Measurements from ENCODE around the gene ZNF576. TPM values are rescaled to one million over a fixed set of nuclear protein-coding genes. Genes with fewer than 3 reads are reported as not detected.

The ZNF576 gene
- total and polyA plus RNA-seq, 2 of the 13 experiments (the other 11 are each of a cell fraction or from before 2014, with no cell fraction given), result 7.2 to 9.6 TPM

DNA sequence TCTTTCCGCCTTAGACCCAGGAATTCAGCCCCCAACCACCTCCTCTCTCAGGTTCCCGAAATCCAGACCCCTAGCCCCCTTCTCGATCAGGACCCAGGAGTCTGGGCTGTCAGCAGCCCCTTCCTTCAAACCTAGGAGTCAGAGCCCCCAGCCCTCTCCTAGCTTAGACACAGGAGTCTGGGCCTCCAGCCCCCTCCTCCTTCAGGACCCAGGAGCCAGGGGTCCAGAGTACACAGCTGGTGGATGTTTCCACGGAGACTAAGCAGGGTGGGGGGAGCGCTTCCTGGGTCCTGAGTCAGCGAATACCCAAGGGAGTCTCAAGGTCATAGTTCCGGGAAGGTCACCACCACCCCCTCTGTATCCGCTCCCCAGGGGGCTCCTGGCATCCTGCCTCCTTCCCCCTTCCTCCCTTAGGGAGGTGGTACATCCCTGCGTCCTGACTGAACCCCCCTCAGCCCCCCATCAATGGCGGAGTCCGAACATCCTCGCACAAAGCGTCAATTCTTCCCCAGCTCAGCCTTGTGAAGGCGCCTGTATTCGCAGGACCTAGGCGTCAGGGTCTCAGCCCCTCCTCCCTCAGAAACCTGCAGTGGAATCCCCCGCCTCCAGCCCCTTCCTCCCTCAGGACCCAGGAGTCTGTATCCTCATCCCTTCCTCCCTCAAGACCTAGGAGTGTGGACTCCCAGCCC lies 38.6 kb downstream of the ZNF576 start (continued):
- TF ChIP-seq, protein P1, sequence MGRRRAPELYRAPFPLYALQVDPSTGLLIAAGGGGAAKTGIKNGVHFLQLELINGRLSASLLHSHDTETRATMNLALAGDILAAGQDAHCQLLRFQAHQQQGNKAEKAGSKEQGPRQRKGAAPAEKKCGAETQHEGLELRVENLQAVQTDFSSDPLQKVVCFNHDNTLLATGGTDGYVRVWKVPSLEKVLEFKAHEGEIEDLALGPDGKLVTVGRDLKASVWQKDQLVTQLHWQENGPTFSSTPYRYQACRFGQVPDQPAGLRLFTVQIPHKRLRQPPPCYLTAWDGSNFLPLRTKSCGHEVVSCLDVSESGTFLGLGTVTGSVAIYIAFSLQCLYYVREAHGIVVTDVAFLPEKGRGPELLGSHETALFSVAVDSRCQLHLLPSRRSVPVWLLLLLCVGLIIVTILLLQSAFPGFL (CRISPR knock-in tag; IDR thresholded peaks at IDR 0.05), result no peak
- no peak for TF ChIP-seq CBX1 (IDR thresholded peaks at IDR 0.05; ENCODE audit: low read depth)
- TF ChIP-seq, protein P2, sequence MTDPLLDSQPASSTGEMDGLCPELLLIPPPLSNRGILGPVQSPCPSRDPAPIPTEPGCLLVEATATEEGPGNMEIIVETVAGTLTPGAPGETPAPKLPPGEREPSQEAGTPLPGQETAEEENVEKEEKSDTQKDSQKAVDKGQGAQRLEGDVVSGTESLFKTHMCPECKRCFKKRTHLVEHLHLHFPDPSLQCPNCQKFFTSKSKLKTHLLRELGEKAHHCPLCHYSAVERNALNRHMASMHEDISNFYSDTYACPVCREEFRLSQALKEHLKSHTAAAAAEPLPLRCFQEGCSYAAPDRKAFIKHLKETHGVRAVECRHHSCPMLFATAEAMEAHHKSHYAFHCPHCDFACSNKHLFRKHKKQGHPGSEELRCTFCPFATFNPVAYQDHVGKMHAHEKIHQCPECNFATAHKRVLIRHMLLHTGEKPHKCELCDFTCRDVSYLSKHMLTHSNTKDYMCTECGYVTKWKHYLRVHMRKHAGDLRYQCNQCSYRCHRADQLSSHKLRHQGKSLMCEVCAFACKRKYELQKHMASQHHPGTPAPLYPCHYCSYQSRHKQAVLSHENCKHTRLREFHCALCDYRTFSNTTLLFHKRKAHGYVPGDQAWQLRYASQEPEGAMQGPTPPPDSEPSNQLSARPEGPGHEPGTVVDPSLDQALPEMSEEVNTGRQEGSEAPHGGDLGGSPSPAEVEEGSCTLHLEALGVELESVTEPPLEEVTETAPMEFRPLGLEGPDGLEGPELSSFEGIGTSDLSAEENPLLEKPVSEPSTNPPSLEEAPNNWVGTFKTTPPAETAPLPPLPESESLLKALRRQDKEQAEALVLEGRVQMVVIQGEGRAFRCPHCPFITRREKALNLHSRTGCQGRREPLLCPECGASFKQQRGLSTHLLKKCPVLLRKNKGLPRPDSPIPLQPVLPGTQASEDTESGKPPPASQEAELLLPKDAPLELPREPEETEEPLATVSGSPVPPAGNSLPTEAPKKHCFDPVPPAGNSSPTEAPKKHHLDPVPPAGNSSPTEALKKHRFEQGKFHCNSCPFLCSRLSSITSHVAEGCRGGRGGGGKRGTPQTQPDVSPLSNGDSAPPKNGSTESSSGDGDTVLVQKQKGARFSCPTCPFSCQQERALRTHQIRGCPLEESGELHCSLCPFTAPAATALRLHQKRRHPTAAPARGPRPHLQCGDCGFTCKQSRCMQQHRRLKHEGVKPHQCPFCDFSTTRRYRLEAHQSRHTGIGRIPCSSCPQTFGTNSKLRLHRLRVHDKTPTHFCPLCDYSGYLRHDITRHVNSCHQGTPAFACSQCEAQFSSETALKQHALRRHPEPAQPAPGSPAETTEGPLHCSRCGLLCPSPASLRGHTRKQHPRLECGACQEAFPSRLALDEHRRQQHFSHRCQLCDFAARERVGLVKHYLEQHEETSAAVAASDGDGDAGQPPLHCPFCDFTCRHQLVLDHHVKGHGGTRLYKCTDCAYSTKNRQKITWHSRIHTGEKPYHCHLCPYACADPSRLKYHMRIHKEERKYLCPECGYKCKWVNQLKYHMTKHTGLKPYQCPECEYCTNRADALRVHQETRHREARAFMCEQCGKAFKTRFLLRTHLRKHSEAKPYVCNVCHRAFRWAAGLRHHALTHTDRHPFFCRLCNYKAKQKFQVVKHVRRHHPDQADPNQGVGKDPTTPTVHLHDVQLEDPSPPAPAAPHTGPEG (CRISPR knock-in tag; IDR thresholded peaks at IDR 0.05), result no peak
- TF ChIP-seq, protein P3, sequence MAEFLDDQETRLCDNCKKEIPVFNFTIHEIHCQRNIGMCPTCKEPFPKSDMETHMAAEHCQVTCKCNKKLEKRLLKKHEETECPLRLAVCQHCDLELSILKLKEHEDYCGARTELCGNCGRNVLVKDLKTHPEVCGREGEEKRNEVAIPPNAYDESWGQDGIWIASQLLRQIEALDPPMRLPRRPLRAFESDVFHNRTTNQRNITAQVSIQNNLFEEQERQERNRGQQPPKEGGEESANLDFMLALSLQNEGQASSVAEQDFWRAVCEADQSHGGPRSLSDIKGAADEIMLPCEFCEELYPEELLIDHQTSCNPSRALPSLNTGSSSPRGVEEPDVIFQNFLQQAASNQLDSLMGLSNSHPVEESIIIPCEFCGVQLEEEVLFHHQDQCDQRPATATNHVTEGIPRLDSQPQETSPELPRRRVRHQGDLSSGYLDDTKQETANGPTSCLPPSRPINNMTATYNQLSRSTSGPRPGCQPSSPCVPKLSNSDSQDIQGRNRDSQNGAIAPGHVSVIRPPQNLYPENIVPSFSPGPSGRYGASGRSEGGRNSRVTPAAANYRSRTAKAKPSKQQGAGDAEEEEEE (CRISPR knock-in tag; IDR thresholded peaks at IDR 0.05; ENCODE audit: borderline replicate concordance), result no peak
- peak; percentile 95 for TF ChIP-seq MAFK (conservative IDR thresholded peaks at IDR 0.05 in 1 of 2, IDR thresholded peaks at IDR 0.05 in 1 of 2; ENCODE audit: low read length in 2 of 2)
- TF ChIP-seq SNAI1 (CRISPR knock-in tag; IDR thresholded peaks at IDR 0.05; ENCODE audit: borderline replicate concordance), result no peak
- no peak for TF ChIP-seq TBL1XR1 (IDR thresholded peaks at IDR 0.05; ENCODE audit: borderline replicate concordance, low read length, partially characterized antibody)
- TF ChIP-seq ZBTB7B (CRISPR knock-in tag; IDR thresholded peaks at IDR 0.05), result peak; percentile 63; the same call in 1 of the 2 replicates
- no peak for TF ChIP-seq PHF8 (CRISPR knock-in tag; IDR thresholded peaks at IDR 0.05)
- TF ChIP-seq AGO2 (optimal IDR thresholded peaks at IDR 0.05; ENCODE audit: low read depth, low read length), result no peak
- peak; percentile 66; the same call in 1 of the 2 replicates for TF ChIP-seq DNMT3B (CRISPR knock-in tag; conservative IDR thresholded peaks at IDR 0.05)
- no peak for TF ChIP-seq IKZF1 (IDR thresholded peaks at IDR 0.05)
- no peak for TF ChIP-seq NFE2 (CRISPR knock-in tag; IDR thresholded peaks at IDR 0.05)
- TF ChIP-seq ATM (IDR thresholded peaks at IDR 0.05; ENCODE audit: borderline replicate concordance), result no peak
- peak; percentile 29; the same call in 1 of the 2 replicates for TF ChIP-seq ZNF331 (CRISPR knock-in tag; IDR thresholded peaks at IDR 0.05)
- no peak for TF ChIP-seq ZNF253 (CRISPR knock-in tag; IDR thresholded peaks at IDR 0.05; ENCODE audit: borderline replicate concordance)
- no peak for TF ChIP-seq ZNF441 (CRISPR knock-in tag; IDR thresholded peaks at IDR 0.05; ENCODE audit: borderline replicate concordance)
- no peak for TF ChIP-seq FOXA1 (IDR thresholded peaks at IDR 0.05)
- peak; percentile 71 for TF ChIP-seq FOXA1 (CRISPR knock-in tag; IDR thresholded peaks at IDR 0.05)
- no peak for TF ChIP-seq MLLT10 (CRISPR knock-in tag; IDR thresholded peaks at IDR 0.05)
- TF ChIP-seq ZBTB38 (CRISPR knock-in tag; IDR thresholded peaks at IDR 0.05), result peak; percentile 27; the same call in 1 of the 2 replicates
- TF ChIP-seq FOXA3 (CRISPR knock-in tag; IDR thresholded peaks at IDR 0.05), result peak; percentile 69
